Measurements from ENCODE around the gene DTWD2.
"Not testable (repeated sequence)": the region's sequence is repeated elsewhere in the genome, so short reads cannot be mapped to it uniquely, and the experiment has no call there.

DNA sequence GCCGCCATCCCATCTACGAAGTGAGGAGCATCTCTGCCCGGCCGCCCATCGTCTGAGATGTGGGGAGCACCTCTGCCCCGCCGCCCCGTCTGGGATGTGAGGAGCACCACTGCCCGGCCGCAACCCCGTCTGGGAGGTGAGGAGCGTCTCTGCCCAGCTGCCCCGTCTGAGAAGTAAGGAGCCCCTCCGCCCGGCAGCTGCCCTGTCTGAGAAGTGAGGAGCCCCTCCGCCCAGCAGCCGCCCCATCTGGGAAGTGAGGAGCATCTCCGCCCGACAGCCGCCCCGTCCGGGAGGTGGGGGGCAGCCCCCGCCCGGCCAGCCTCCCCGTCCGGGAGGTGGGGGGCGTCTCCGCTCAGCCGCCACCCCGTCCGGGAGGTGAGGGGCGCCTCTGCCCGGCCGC is 23.4 kb downstream of the DTWD2 start:
- not testable (repeated sequence) for TF ChIP-seq POLR2A (IDR thresholded peaks at IDR 0.05)
- TF ChIP-seq, protein P1, sequence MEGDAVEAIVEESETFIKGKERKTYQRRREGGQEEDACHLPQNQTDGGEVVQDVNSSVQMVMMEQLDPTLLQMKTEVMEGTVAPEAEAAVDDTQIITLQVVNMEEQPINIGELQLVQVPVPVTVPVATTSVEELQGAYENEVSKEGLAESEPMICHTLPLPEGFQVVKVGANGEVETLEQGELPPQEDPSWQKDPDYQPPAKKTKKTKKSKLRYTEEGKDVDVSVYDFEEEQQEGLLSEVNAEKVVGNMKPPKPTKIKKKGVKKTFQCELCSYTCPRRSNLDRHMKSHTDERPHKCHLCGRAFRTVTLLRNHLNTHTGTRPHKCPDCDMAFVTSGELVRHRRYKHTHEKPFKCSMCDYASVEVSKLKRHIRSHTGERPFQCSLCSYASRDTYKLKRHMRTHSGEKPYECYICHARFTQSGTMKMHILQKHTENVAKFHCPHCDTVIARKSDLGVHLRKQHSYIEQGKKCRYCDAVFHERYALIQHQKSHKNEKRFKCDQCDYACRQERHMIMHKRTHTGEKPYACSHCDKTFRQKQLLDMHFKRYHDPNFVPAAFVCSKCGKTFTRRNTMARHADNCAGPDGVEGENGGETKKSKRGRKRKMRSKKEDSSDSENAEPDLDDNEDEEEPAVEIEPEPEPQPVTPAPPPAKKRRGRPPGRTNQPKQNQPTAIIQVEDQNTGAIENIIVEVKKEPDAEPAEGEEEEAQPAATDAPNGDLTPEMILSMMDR (IDR thresholded peaks at IDR 0.05) = not testable (repeated sequence)

Measured in uterus (tissue), 2 donors.